Neural progenitor cell (in vitro differentiated cells): ENCODE results near the gene KCNJ14. TPM values are rescaled to one million over a fixed set of nuclear protein-coding genes. Genes with fewer than 3 reads are reported as not detected.

Source experiments
- DNase-seq: peaks from one replicate; pipeline ENCODE4 v3.0.0-alpha.2; 2016; ENCODE audit warnings: low spot score
- H2AFZ ChIP-seq: fragments of 200-600 bp; sonication (generic); replicated peaks from 2 replicates; pipeline ENCODE4 v1.6.1; 2016; ENCODE audit warnings: antibody characterized with exemption
- H3F3A ChIP-seq: fragments of 200-600 bp; sonication (generic); 2 replicates; pipeline ENCODE4 v1.6.1; 2016; ENCODE audit warnings: antibody characterized with exemption, low read depth
- H3K27ac ChIP-seq: fragments of 200-600 bp; sonication (generic); 2 replicates; pipeline ENCODE4 v1.5.1; 2016; ENCODE audit warnings: mild to moderate bottlenecking
- H3K27me3 ChIP-seq: fragments of 200-600 bp; sonication (generic); 2 replicates; pipeline ENCODE4 v1.6.1; 2016; ENCODE audit warnings: mild to moderate bottlenecking, moderate library complexity
- H3K36me3 ChIP-seq: fragments of 200-600 bp; sonication (generic); 2 replicates; pipeline ENCODE4 v1.5.1; 2016
- H3K4me1 ChIP-seq: fragments of 200-600 bp; sonication (generic); 2 replicates; pipeline ENCODE4 v1.6.1; 2016; ENCODE audit warnings: mixed run types
- H3K4me2 ChIP-seq: fragments of 200-600 bp; sonication (generic); 2 replicates; pipeline ENCODE4 v1.6.1; 2016
- H3K4me3 ChIP-seq: fragments of 200-600 bp; sonication (generic); 2 replicates; pipeline ENCODE4 v1.5.1; 2016
- H3K79me2 ChIP-seq: fragments of 200-600 bp; sonication (generic); 2 replicates; pipeline ENCODE4 v1.6.1; 2016; ENCODE audit warnings: low read depth
- H3K9ac ChIP-seq: fragments of 200-600 bp; sonication (generic); 2 replicates; pipeline ENCODE4 v1.6.1; 2016
- H3K9me3 ChIP-seq: fragments of 200-600 bp; sonication (generic); 2 replicates; pipeline ENCODE4 v1.5.1; 2016; ENCODE audit warnings: low read depth
- H4K20me1 ChIP-seq: fragments of 200-600 bp; sonication (generic); 2 replicates; pipeline ENCODE4 v1.6.1; 2016; ENCODE audit warnings: low read depth
- H3K27ac Mint-ChIP-seq: 3 replicates; pipeline ENCODE4 v1.8.0; 2021; ENCODE audit warnings: mixed read lengths
- H3K27me3 Mint-ChIP-seq: 2 replicates; pipeline ENCODE4 v1.8.0; 2022; ENCODE audit warnings: low read depth, mild to moderate bottlenecking, inconsistent platforms, moderate library complexity, mixed read lengths; ENCODE audit not compliant: insufficient read depth
- H3K36me3 Mint-ChIP-seq: 3 replicates; pipeline ENCODE4 v1.8.0; 2021; ENCODE audit warnings: mixed read lengths
- H3K4me1 Mint-ChIP-seq: 3 replicates; pipeline ENCODE4 v1.8.0; 2021; ENCODE audit warnings: mixed read lengths
- H3K4me3 Mint-ChIP-seq: 3 replicates; pipeline ENCODE4 v1.8.0; 2021; ENCODE audit warnings: mild to moderate bottlenecking, moderate library complexity, mixed read lengths
- H3K9me3 Mint-ChIP-seq: 3 replicates; pipeline ENCODE4 v1.8.0; 2020; ENCODE audit warnings: mixed read lengths
- CTCF ChIP-seq: fragments of 200-600 bp; sonication (generic); IDR thresholded peaks from 2 replicates; pipeline ENCODE4 v1.5.1; 2017; ENCODE audit warnings: antibody characterized with exemption, mild to moderate bottlenecking
- EZH2 ChIP-seq: fragments of 200-600 bp; sonication (generic); IDR thresholded peaks from 2 replicates; pipeline ENCODE4 v1.6.1; 2017; ENCODE audit warnings: antibody characterized with exemption, mild to moderate bottlenecking, moderate library complexity
- EZH2phosphoT487 ChIP-seq: fragments of 200-600 bp; sonication (generic); IDR thresholded peaks from 2 replicates; pipeline ENCODE4 v1.6.1; 2017; ENCODE audit warnings: antibody characterized with exemption
- total RNA-seq: library from RNA; depleted of rRNA; stranded (reverse); fragments of >200 nt; gene quantifications from 2 replicates; pipeline ENCODE4 v1.2.3, GENCODE V29; 2015; ENCODE audit warnings: low replicate concordance

KCNJ14 gene
- total RNA-seq, 1 donor from 2014 or later: 0.69 TPM

DNA sequence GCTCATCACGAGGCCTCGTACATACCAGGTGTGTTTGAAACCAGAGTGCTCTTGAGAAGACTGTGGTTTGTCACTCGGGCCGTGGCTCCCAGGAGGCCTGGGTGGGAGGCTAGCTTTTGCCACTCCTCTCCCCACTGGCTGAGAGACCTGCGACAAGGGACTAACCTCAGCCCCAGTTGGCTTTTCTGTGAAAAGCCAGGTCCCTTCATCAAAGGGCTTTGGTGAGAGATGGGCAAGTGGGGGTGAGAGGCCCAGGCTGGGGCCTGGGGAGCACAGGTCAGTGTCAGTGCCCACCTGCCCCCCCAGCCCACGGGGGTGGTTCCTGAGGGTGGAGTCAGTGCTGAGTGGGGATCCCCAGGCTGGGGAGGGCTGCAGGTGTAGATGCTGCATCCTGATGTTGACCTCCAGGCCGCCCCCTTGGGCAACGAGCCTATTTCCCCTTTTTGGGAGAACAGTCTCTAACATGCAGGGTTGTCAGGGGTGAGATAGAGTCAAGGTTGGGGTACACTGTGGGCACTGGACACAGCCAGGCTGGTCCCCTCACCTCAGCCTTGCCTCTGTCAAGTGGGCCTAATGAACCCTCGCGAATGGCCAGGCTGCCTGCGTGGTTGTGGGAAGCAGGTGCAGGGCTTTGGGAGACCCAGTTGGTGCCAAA is 661 bp downstream of the KCNJ14 start:
- Mint-ChIP-seq H3K4me3 (no peak overlapping the region), H3K9me3 (no peaks in the 10 kb centered on the region), H3K27ac (no peak overlapping the region), H3K4me1 (no peaks in the 10 kb centered on the region), H3K27me3 (peaks cover 10% of the 10 kb centered on the region), H3K36me3 (peaks cover 14% of the 10 kb centered on the region)
- Histone ChIP-seq H4K20me1 (no peaks in the 10 kb centered on the region), H3K4me1 (no peaks in the 10 kb centered on the region), H3K4me3 (no peak overlapping the region), H3F3A (no peaks in the 10 kb centered on the region), H3K79me2 (no peaks in the 10 kb centered on the region), H3K36me3 (no peaks in the 10 kb centered on the region), H3K9me3 (no peaks in the 10 kb centered on the region), H2AFZ (no peak overlapping the region), H3K4me2 (no peak overlapping the region), H3K9ac (no peak overlapping the region), H3K27ac (no peak overlapping the region), H3K27me3 (no peaks in the 10 kb centered on the region)
- TF ChIP-seq EZH2phosphoT487: no peak
- TF ChIP-seq EZH2: no peak
- no peak for TF ChIP-seq CTCF
- DNase-seq: no peak

GRCh38 chr19:48456864-48457263 is 1.5 kb downstream of the KCNJ14 start:
- no peak overlapping the region for H3K4me3 Mint-ChIP-seq
- H3K4me2 ChIP-seq: no peak overlapping the region
- no peaks in the 10 kb centered on the region for H4K20me1 ChIP-seq
- H3K36me3 Mint-ChIP-seq: peaks cover 10% of the 10 kb centered on the region
- no peak overlapping the region for H2AFZ ChIP-seq
- H3K9me3 Mint-ChIP-seq: no peaks in the 10 kb centered on the region
- no peaks in the 10 kb centered on the region for H3K4me1 ChIP-seq
- no peak overlapping the region for H3K27ac Mint-ChIP-seq
- no peak overlapping the region for H3K9ac ChIP-seq
- H3K9me3 ChIP-seq: no peaks in the 10 kb centered on the region
- H3K27me3 Mint-ChIP-seq: peaks cover 10% of the 10 kb centered on the region
- H3K27me3 ChIP-seq: no peaks in the 10 kb centered on the region
- TF ChIP-seq EZH2 (no peak), CTCF (no peak), EZH2phosphoT487 (no peak)
- H3K27ac ChIP-seq: no peak overlapping the region
- no peak for DNase-seq
- no peaks in the 10 kb centered on the region for H3K4me1 Mint-ChIP-seq
- H3K36me3 ChIP-seq: no peaks in the 10 kb centered on the region
- no peaks in the 10 kb centered on the region for H3F3A ChIP-seq
- no peaks in the 10 kb centered on the region for H3K79me2 ChIP-seq
- H3K4me3 ChIP-seq: no peak overlapping the region

DNA sequence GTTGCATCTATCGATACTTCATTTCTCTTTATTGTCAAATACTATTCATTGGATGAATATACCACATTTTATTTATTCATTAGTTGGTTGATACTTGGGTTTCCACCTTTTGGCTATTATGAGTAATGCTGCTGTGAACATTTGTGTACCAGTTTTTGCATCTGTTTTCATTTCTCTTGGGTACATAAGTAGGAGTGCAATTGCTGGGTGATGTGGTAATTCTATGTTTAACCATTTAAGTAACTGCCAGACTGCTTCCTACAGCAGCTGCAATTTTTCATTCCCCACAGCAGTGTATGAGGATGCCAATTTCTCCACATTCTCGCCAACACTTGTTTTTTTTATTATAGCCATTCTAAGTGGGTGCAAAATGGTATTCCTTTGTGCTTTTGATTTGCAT is 2.6 kb downstream of the KCNJ14 start:
- Histone ChIP-seq H3K4me1 (no peaks in the 10 kb centered on the region), H3K36me3 (no peaks in the 10 kb centered on the region), H3K79me2 (no peaks in the 10 kb centered on the region), H3K9ac (no peak overlapping the region), H3K27me3 (no peaks in the 10 kb centered on the region), H3K9me3 (no peaks in the 10 kb centered on the region), H3K27ac (no peak overlapping the region), H3F3A (no peaks in the 10 kb centered on the region), H2AFZ (no peak overlapping the region), H4K20me1 (no peaks in the 10 kb centered on the region), H3K4me2 (no peak overlapping the region), H3K4me3 (no peak overlapping the region)
- Mint-ChIP-seq H3K36me3 (peaks cover 7% of the 10 kb centered on the region), H3K27ac (no peak overlapping the region), H3K27me3 (peaks cover 12% of the 10 kb centered on the region), H3K4me3 (no peak overlapping the region), H3K9me3 (no peaks in the 10 kb centered on the region), H3K4me1 (no peaks in the 10 kb centered on the region)
- DNase-seq: no peak
- no peak for TF ChIP-seq EZH2phosphoT487
- no peak for TF ChIP-seq CTCF
- no peak for TF ChIP-seq EZH2
